H1 (cell line): ENCODE data around the gene GRAMD1B. TPM values are rescaled to one million over a fixed set of nuclear protein-coding genes. Genes with fewer than 3 reads are reported as not detected.

ENCODE experiments used
- CTCF ChIA-PET: fragments of 300-600 bp; sonication (Branson Sonifier 250); formaldehyde crosslinking; loops from one replicate; lab custom pipeline; 2021; ENCODE audit not compliant: partially characterized antibody; lab: Charles Lee
- POLR2A ChIA-PET: fragments of 300-600 bp; sonication (Branson Sonifier 250); formaldehyde crosslinking; loops from one replicate; lab custom pipeline; 2021; ENCODE audit warnings: inconsistent platforms; ENCODE audit not compliant: partially characterized antibody; lab: Charles Lee
- DNase-seq, 2 experiments: peaks; one replicate each; pipeline versions ENCODE4 v3.0.0 to v3.0.0-alpha.2; 2010 to 2022; ENCODE audit warnings: low spot score in 2 of 2, low read depth in 1 of 2, mixed read lengths in 1 of 2
- FAIRE-seq: peaks from 2 replicates; lab custom pipeline; 2011; peaks lifted over from hg19 to GRCh38; lab: Jason Lieb, UNC
- H2AFZ ChIP-seq: 2 replicates; pipeline ENCODE4 v1.8.1; 2012; ENCODE audit warnings: low read length, inconsistent platforms
- H2AK5ac ChIP-seq: 2 replicates; pipeline ENCODE4 v1.6.1; 2013; ENCODE audit warnings: low read depth, low read length
- H2BK120ac ChIP-seq: replicated peaks from 2 replicates; pipeline ENCODE3; 2013; ENCODE audit warnings: low read depth, low read length, inconsistent platforms
- H2BK12ac ChIP-seq: 2 replicates; pipeline ENCODE4 v1.6.1; 2013; ENCODE audit warnings: low read depth, low read length
- H2BK15ac ChIP-seq: 2 replicates; pipeline ENCODE4 v1.6.1; 2013; ENCODE audit warnings: low read length
- H2BK20ac ChIP-seq: 2 replicates; pipeline ENCODE4 v1.6.1; 2013; ENCODE audit warnings: low read length
- H2BK5ac ChIP-seq: 2 replicates; pipeline ENCODE4 v1.6.1; 2013; ENCODE audit warnings: low read depth, low read length
- H3K14ac ChIP-seq: 2 replicates; pipeline ENCODE4 v1.6.1; 2013; ENCODE audit warnings: inconsistent platforms; ENCODE audit not compliant: insufficient read length
- H3K18ac ChIP-seq: 2 replicates; pipeline ENCODE4 v1.6.1; 2013; ENCODE audit warnings: low read length; ENCODE audit errors: extremely low read depth
- H3K23ac ChIP-seq: 2 replicates; pipeline ENCODE4 v1.6.1; 2013; ENCODE audit warnings: inconsistent platforms; ENCODE audit not compliant: insufficient read length
- H3K23me2 ChIP-seq: 2 replicates; pipeline ENCODE4 v1.6.1; 2013; ENCODE audit warnings: low read depth, low read length
- H3K27ac ChIP-seq: 2 replicates; pipeline ENCODE4 v1.6.1; 2011; ENCODE audit warnings: low read depth, low read length, inconsistent platforms
- H3K27me3 ChIP-seq, 4 experiments: replicated peaks in 1 of 4; 1 replicate in 1 of 4; 2 replicates in 3 of 4; pipeline versions ENCODE4 v1.6.1 to v1.8.1; 2011 to 2013; ENCODE audit warnings: low read length in 3 of 4, mild to moderate bottlenecking in 3 of 4, inconsistent platforms in 2 of 4, mixed read lengths in 2 of 4, moderate library complexity in 1 of 4; ENCODE audit not compliant: control insufficient read depth in 3 of 4, insufficient read depth in 3 of 4; ENCODE audit errors: extremely low read depth in 1 of 4
- H3K36me3 ChIP-seq, 4 experiments: 2 replicates each; pipeline versions ENCODE4 v1.6.1 to v1.8.1; 2011 to 2013; ENCODE audit warnings: mild to moderate bottlenecking in 4 of 4, low read length in 3 of 4, moderate library complexity in 2 of 4, control low read depth in 1 of 4, inconsistent platforms in 1 of 4; ENCODE audit not compliant: insufficient read depth in 4 of 4, control insufficient read depth in 2 of 4
- H3K4ac ChIP-seq: replicated peaks from 2 replicates; pipeline ENCODE3; 2013; ENCODE audit warnings: low read length, low read depth, mixed read lengths, inconsistent platforms; ENCODE audit not compliant: insufficient read length
- H3K4me1 ChIP-seq, 4 experiments: replicated peaks in 1 of 4; 1 replicate in 1 of 4; 2 replicates in 3 of 4; pipeline versions ENCODE4 v1.6.1 to v1.8.1; 2011 to 2013; ENCODE audit warnings: low read length in 3 of 4, inconsistent platforms in 2 of 4, mixed read lengths in 1 of 4; ENCODE audit not compliant: insufficient read depth in 4 of 4, control insufficient read depth in 3 of 4
- H3K4me2 ChIP-seq, 2 experiments: 2 replicates each; pipeline versions ENCODE4 v1.6.1 to v1.8.1; 2011 to 2013; ENCODE audit warnings: low read depth in 2 of 2, low read length in 2 of 2, control low read depth in 1 of 2, inconsistent platforms in 1 of 2, mild to moderate bottlenecking in 1 of 2; ENCODE audit not compliant: insufficient read depth in 1 of 2
- H3K4me3 ChIP-seq, 4 experiments: fragments of 200-600, 300-600 bp in 1 of 4; sonication (generic), shearing (Covaris generic), sonication (Bioruptor Twin) in 1 of 4; 2 replicates each; pipeline versions ENCODE4 v1.5.1 to v1.8.1; 2011 to 2016; ENCODE audit warnings: low read length in 4 of 4, low read depth in 3 of 4, control low read depth in 2 of 4, inconsistent platforms in 2 of 4, mild to moderate bottlenecking in 2 of 4, mixed read lengths in 1 of 4, moderate library complexity in 1 of 4; ENCODE audit not compliant: insufficient read depth in 2 of 4; ENCODE audit errors: extremely low read depth in 1 of 4
- H3K56ac ChIP-seq: replicated peaks from 2 replicates; pipeline ENCODE3; 2013; ENCODE audit warnings: low read depth, mild to moderate bottlenecking, mixed read lengths, low read length, inconsistent platforms; ENCODE audit not compliant: insufficient read length
- H3K79me1 ChIP-seq: 2 replicates; pipeline ENCODE4 v1.6.1; 2013; ENCODE audit warnings: low read depth, low read length, control low read depth
- H3K79me2 ChIP-seq, 2 experiments: 2 replicates each; pipeline versions ENCODE4 v1.6.1 to v1.8.1; 2012 to 2013; ENCODE audit warnings: low read length in 2 of 2, mild to moderate bottlenecking in 2 of 2, inconsistent platforms in 1 of 2; ENCODE audit not compliant: insufficient read depth in 2 of 2, control insufficient read depth in 1 of 2
- H3K9ac ChIP-seq, 4 experiments: replicated peaks in 1 of 4; 1 replicate in 1 of 4; 2 replicates in 3 of 4; pipeline versions ENCODE4 v1.6.1 to v1.8.1; 2011 to 2013; ENCODE audit warnings: low read depth in 3 of 4, low read length in 3 of 4, control low read depth in 2 of 4, mild to moderate bottlenecking in 2 of 4, moderate library complexity in 2 of 4, inconsistent platforms in 1 of 4; ENCODE audit errors: extremely low read depth in 1 of 4
- H3K9me3 ChIP-seq, 2 experiments: 2 replicates each; pipeline versions ENCODE4 v1.6.1 to v1.8.1; 2012 to 2013; ENCODE audit warnings: mild to moderate bottlenecking in 2 of 2, moderate library complexity in 2 of 2, control low read depth in 1 of 2, inconsistent platforms in 1 of 2, low read depth in 1 of 2, low read length in 1 of 2, mixed read lengths in 1 of 2; ENCODE audit not compliant: insufficient read depth in 2 of 2
- H4K20me1 ChIP-seq, 2 experiments: replicated peaks in 1 of 2; 2 replicates each; pipeline versions ENCODE3 to v1.8.1; 2011 to 2013; ENCODE audit warnings: inconsistent platforms in 2 of 2, low read length in 2 of 2, mild to moderate bottlenecking in 1 of 2; ENCODE audit not compliant: insufficient read depth in 2 of 2, control insufficient read depth in 1 of 2
- H4K5ac ChIP-seq: 2 replicates; pipeline ENCODE4 v1.6.1; 2013; ENCODE audit warnings: low read length, low read depth, mixed read lengths, inconsistent platforms; ENCODE audit not compliant: insufficient read length
- H4K8ac ChIP-seq: 2 replicates; pipeline ENCODE4 v1.8.0; 2013; ENCODE audit warnings: mild to moderate bottlenecking, moderate library complexity, low read length, inconsistent platforms; ENCODE audit not compliant: insufficient read depth; ENCODE audit errors: extremely low read depth
- H4K91ac ChIP-seq: replicated peaks from 2 replicates; pipeline ENCODE3; 2013; ENCODE audit warnings: low read length, mixed read lengths, inconsistent platforms; ENCODE audit not compliant: insufficient read length
- FOSL1 ChIP-seq: IDR thresholded peaks from 2 replicates; pipeline ENCODE4 v1.6.1; 2011; ENCODE audit warnings: mild to moderate bottlenecking, low read depth, low read length, moderate library complexity; ENCODE audit not compliant: insufficient read depth
- GABPA ChIP-seq: IDR thresholded peaks from 2 replicates; pipeline ENCODE4 v1.6.1; 2011; ENCODE audit warnings: mild to moderate bottlenecking, low read length, moderate library complexity, borderline replicate concordance; ENCODE audit not compliant: insufficient read depth
- WGBS, 2 experiments: shearing (Covaris generic) in 1 of 2; methylation state at CpG; one replicate each; pipeline versions ENCODE4 v1.1.6 to v1.1.7; 2013 to 2015; ENCODE audit warnings: low lambda C conversion rate in 2 of 2, mixed read lengths in 2 of 2, inconsistent platforms in 1 of 2, low coverage in 1 of 2, missing lambda C conversion rate in 1 of 2; ENCODE audit not compliant: insufficient replicate concordance in 2 of 2, insufficient coverage in 1 of 2, insufficient read length in 1 of 2; ENCODE audit errors: extremely low coverage in 1 of 2, missing lambda C conversion rate in 1 of 2; 5-methylcytosine and 5-hydroxymethylcytosine counted together
- polyA plus RNA-seq, 7 experiments: library from polyadenylated mRNA; depleted of rRNA in 3 of 7; stranded (reverse) in 5 of 7; unstranded in 2 of 7; fragments of >200 nt in 5 of 7; fragments of 200-250 nt in 2 of 7; gene quantifications; 1 replicate in 5 of 7; 2 replicates in 1 of 7; 4 replicates in 1 of 7; pipeline versions ENCODE4 v1.2.1 to v1.2.3, GENCODE V29; 2011 to 2013; ENCODE audit warnings: missing spikeins in 2 of 7, mixed read lengths in 2 of 7
- total RNA-seq: library from RNA; stranded (reverse); fragmentation: NEBNext Ultra II Directional; extraction: Animal tissue kit (Norgen Biotek cat#: 25700); gene quantifications from 2 replicates; pipeline ENCODE4 v1.2.1, GENCODE V29; 2021

Gene GRAMD1B
- total and polyA plus RNA-seq, 2 of the 8 experiments (the other 6 are each of a cell fraction or from before 2014, with no cell fraction given), result 10.1 to 21.2 TPM

- Histone ChIP-seq H2BK120ac (no peak overlapping the region), H2BK5ac (peak overlapping the region; percentile 60; the same call in 1 of the 2 replicates), H3K9me3 (no peaks in the 10 kb centered on the region), H3K4me2 (no peak overlapping the region), H4K20me1 (peaks cover 0 to 7% of the 10 kb centered on the region in 2 experiments), H2BK20ac (peak overlapping the region; percentile 18; the same call in 1 of the 2 replicates), H3K4me1 (peaks cover 0 to 9% (median under 1%) of the 10 kb centered on the region in 4 experiments; a peak in 4 of 7 replicates), H3K4me3 (no peak overlapping the region), H3K4ac (no peak overlapping the region), H3K18ac (no peak overlapping the region; the same call in 1 of the 2 replicates), H2BK15ac (no peak overlapping the region), H2BK12ac (no peak overlapping the region), H2AK5ac (no peak overlapping the region), H2AFZ (no peak overlapping the region), H3K23ac (no peak overlapping the region), H3K79me1 (peaks cover 5% of the 10 kb centered on the region), H3K27ac (no peak overlapping the region), H3K79me2 (no peaks in the 10 kb centered on the region), H4K8ac (no peak overlapping the region), H3K36me3 (no peaks in the 10 kb centered on the region; a peak in 2 of 8 replicates), H4K5ac (no peak overlapping the region), H3K27me3 (no peaks in the 10 kb centered on the region; a peak in 1 of 7 replicates), H3K9ac (no peak overlapping the region), H3K23me2 (peaks cover 4% of the 10 kb centered on the region; the same call in 1 of the 2 replicates), H3K14ac (no peak overlapping the region), H3K56ac (no peak overlapping the region), H4K91ac (no peak overlapping the region)
- 88% methylated on average over 5 of the region's 5 CpGs; no CpG with 5 or more reads in 1 of the 2 experiments for WGBS, 2 experiments
- no peak for DNase-seq
- no peak for FAIRE-seq
- ChIA-PET CTCF (interaction anchor here (0.8 to 2.7 kb wide), 6 partner anchors 8 to 122 kb away, joined by 3 to 13 read pairs (median 4); no protein-coding TSS in a partner anchor), POLR2A (interaction anchor here (1.0 kb wide), 1 partner anchor 9 kb away, joined by 4 read pairs; no protein-coding TSS in a partner anchor)
- TF ChIP-seq GABPA (no peak), FOSL1 (no peak)
These were observed 155.1 kb downstream of the GRAMD1B start for GRCh38 chr11:123585206-123585605.
